ENCODE results near the gene RPL4. TPM values are rescaled to one million over a fixed set of nuclear protein-coding genes. Genes with fewer than 3 reads are reported as not detected.

The RPL4 gene
- total and polyA plus RNA-seq, 9 donors = 3,226 to 6,065 (median 4,448) TPM

GRCh38 chr15:66482539-66482938 is 22.1 kb downstream of the RPL4 start:
- H3K27ac ChIP-seq = no peak overlapping the region
- intact Hi-C loops (cut with DNase I) = no loop called here
- DNase-seq = no peak
- no peaks in the 10 kb centered on the region for H3K9me3 ChIP-seq
- TF ChIP-seq EP300 (IDR thresholded peaks at IDR 0.05) (no peak), POLR2A (IDR thresholded peaks at IDR 0.05) (no peak), CTCF (IDR thresholded peaks at IDR 0.05) (no peak)
- H3K4me1 ChIP-seq (ENCODE audit: insufficient read depth) = no peaks in the 10 kb centered on the region
- no peaks in the 10 kb centered on the region for H3K36me3 ChIP-seq
- no peaks in the 10 kb centered on the region for H3K27me3 ChIP-seq
- WGBS, 3 donors = 88 to 92% (median 92%) methylated on average over 9 of the region's 9 CpGs
- H3K4me3 ChIP-seq = no peak overlapping the region

- Histone ChIP-seq H3K4me1 (ENCODE audit: insufficient read depth) (no peaks in the 10 kb centered on the region), H3K27me3 (no peaks in the 10 kb centered on the region), H3K4me3 (no peak overlapping the region), H3K27ac (no peak overlapping the region), H3K36me3 (no peaks in the 10 kb centered on the region), H3K9me3 (no peaks in the 10 kb centered on the region)
- WGBS, 3 donors = 81 to 94% (median 89%) methylated on average over 10 of the region's 10 CpGs
- intact Hi-C loops (cut with DNase I) = no loop called here
- no peak for DNase-seq
- TF ChIP-seq CTCF (IDR thresholded peaks at IDR 0.05) (no peak), EP300 (IDR thresholded peaks at IDR 0.05) (no peak), POLR2A (IDR thresholded peaks at IDR 0.05) (no peak)
These were observed 23.4 kb downstream of the RPL4 start for GRCh38 chr15:66481107-66481856.

- no peak for DNase-seq
- intact Hi-C loops (cut with DNase I) = no loop called here
- 80 to 97% (median 92%) methylated on average over 6 of the region's 6 CpGs for WGBS, 3 donors
- Histone ChIP-seq H3K27ac (no peak overlapping the region), H3K9me3 (no peaks in the 10 kb centered on the region), H3K27me3 (no peaks in the 10 kb centered on the region), H3K4me3 (no peak overlapping the region), H3K4me1 (ENCODE audit: insufficient read depth) (no peaks in the 10 kb centered on the region), H3K36me3 (no peaks in the 10 kb centered on the region)
- no peak for TF ChIP-seq EP300 (IDR thresholded peaks at IDR 0.05)
- no peak for TF ChIP-seq POLR2A (IDR thresholded peaks at IDR 0.05)
- TF ChIP-seq CTCF (IDR thresholded peaks at IDR 0.05) = no peak
These were observed 24.4 kb downstream of the RPL4 start for GRCh38 chr15:66480267-66480666.

- intact Hi-C loops (cut with DNase I) = no loop called here
- no peak for DNase-seq
- H3K27me3 ChIP-seq = no peaks in the 10 kb centered on the region
- no peaks in the 10 kb centered on the region for H3K36me3 ChIP-seq
- peaks cover 4% of the 10 kb centered on the region for H3K4me1 ChIP-seq (ENCODE audit: insufficient read depth)
- no peak overlapping the region for H3K4me3 ChIP-seq
- TF ChIP-seq POLR2A (IDR thresholded peaks at IDR 0.05) (no peak), CTCF (IDR thresholded peaks at IDR 0.05) (no peak), EP300 (IDR thresholded peaks at IDR 0.05) (no peak)
- 80 to 83% (median 82%) methylated on average over 2 of the region's 2 CpGs for WGBS, 3 donors
- H3K27ac ChIP-seq = no peak overlapping the region
- no peaks in the 10 kb centered on the region for H3K9me3 ChIP-seq
These were observed 27.6 kb downstream of the RPL4 start for GRCh38 chr15:66477011-66477410.

Data from ovary (tissue), 9 donors.